ENCODE measurements around the gene SYNM. TPM values are rescaled to one million over a fixed set of nuclear protein-coding genes. Genes with fewer than 3 reads are reported as not detected.
"Not testable (repeated sequence)": the region's sequence is repeated elsewhere in the genome, so short reads cannot be mapped to it uniquely, and the experiment has no call there.

The SYNM gene
- polyA plus RNA-seq: 10 to 100 TPM in 2 of 3 donors, 1 to 10 TPM in 1; 3.4 to 15.4 (median 11.2) TPM

DNA sequence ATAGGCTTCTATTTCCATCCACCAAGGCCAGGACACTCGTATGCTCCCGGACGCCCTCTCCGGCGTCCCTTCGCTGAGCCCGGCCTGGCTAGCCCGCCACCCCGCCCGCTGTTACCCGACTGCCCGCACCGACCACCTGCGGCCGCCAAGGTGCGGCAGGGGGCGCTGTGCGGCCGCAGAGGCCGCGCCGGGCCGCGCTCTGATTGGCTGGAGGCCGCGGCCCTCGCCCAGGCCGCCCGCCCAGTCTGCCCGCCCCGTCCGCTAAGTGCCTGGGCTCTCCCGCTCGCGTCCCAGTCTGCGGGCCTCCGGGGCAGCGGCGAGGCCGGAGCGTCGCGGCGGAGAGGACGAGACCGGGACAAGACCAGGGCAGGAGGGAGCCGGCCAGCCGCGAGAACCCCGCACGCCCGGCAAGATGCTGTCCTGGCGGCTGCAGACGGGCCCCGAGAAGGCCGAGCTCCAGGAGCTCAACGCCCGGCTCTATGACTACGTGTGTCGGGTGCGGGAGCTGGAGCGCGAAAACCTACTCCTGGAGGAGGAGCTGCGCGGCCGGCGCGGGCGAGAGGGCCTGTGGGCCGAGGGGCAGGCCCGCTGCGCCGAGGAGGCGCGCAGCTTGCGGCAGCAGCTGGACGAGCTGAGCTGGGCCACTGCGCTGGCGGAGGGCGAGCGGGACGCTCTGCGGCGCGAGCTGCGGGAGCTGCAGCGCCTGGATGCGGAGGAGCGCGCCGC lies at the start of gene SYNM:
TSS of gene SYNM (plus strand) at position 293 of the 726 bp plus-strand sequence. CDS start at position 413, 120 bp downstream.
- H3K27ac ChIP-seq (ENCODE audit: low read depth, low read length): no peak within 1 kb of the TSS
- 1 to 2% (median 2%) methylated on average over 81 to 91 of the region's 91 CpGs for WGBS, 3 donors

- H3K27ac ChIP-seq (ENCODE audit: low read depth, low read length): no peak overlapping the region
- 75 to 79% (median 79%) methylated on average over 6 of the region's 6 CpGs for WGBS, 3 donors
Observed at GRCh38 chr15:99055555-99056134, 49.2 kb upstream of the SYNM start.

- WGBS, 3 donors: 78 to 90% (median 78%) methylated on average over 4 of the region's 4 CpGs
- no peak overlapping the region for H3K27ac ChIP-seq (ENCODE audit: low read depth, low read length)
Observed at GRCh38 chr15:99057020-99057419, 47.9 kb upstream of the SYNM start.

- no peak overlapping the region for H3K27ac ChIP-seq (ENCODE audit: low read depth, low read length)
- 59 to 82% (median 64%) methylated on average over 20 of the region's 20 CpGs for WGBS, 3 donors
Observed at GRCh38 chr15:99057697-99058420, 47.0 kb upstream of the SYNM start.

- no peak overlapping the region for H3K27ac ChIP-seq (ENCODE audit: low read depth, low read length)
Observed at GRCh38 chr15:99058421-99058870, 46.4 kb upstream of the SYNM start.

DNA sequence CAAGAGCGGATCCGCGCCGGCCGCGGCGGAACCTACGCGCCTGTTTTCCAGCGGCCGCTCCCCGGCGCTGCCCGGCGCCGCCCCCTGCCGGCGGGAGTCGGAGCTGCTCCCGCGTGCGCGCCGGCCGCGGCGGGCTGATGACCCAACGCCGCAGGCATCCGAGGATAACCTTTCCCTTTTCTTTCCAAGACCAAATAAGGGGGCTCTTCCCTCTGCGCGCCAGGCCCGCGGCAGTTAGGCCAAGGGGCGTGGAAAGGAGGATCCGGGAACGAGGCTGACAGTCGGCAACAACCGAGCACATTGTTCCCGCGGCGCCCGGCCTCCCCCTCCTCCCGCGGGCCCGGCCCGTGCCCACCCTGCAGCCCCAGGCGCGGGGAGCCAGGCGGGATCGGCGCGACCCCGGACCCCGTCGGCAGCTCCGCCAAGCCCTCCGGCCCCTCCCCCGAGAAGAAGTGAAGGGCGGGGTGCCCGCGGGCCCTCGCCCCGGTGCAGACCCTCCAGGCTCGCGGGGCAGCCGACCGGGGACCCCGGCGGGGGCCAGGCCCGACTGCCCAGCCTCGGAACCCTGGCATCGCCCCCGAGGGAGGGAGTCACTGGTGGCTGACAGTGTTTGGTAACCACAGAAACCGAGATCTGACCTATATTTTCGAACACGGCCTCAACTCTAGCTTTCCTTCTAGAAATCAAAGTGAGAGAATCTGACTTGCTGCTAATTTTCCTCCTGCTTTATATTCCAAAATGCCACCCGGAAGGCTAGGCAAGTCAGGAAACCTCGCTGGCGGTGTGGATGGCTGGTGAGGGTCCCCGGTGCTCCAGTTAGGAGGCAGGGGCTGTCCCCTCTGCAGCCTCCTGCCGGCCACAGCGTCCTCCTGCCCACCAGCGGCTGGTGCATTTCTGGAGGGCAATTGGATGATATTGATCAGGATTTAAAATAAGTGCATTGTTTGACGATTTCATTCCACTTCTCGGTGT lies 45.6 kb upstream of the SYNM start:
- H3K27ac ChIP-seq (ENCODE audit: low read depth, low read length): no peak overlapping the region
- 6 to 13% (median 8%) methylated on average over 49 to 86 of the region's 86 CpGs for WGBS, 3 donors

More at GRCh38 chr15:99058421-99058870, 46.4 kb upstream of the SYNM start:
- 38 to 50% (median 49%) methylated on average over 27 of the region's 27 CpGs for WGBS, 3 donors

- not testable (repeated sequence) for H3K27ac ChIP-seq (ENCODE audit: low read depth, low read length)
Observed at GRCh38 chr15:99060186-99060585, 44.7 kb upstream of the SYNM start.

GRCh38 chr15:99062226-99062625 lies 42.7 kb upstream of the SYNM start:
- 74 to 86% (median 80%) methylated on average over 5 of the region's 5 CpGs for WGBS, 3 donors
- no peak overlapping the region for H3K27ac ChIP-seq (ENCODE audit: low read depth, low read length)

More at GRCh38 chr15:99060186-99060585, 44.7 kb upstream of the SYNM start:
- 94 to 98% (median 96%) methylated on average over 18 of the region's 18 CpGs for WGBS, 3 donors

DNA sequence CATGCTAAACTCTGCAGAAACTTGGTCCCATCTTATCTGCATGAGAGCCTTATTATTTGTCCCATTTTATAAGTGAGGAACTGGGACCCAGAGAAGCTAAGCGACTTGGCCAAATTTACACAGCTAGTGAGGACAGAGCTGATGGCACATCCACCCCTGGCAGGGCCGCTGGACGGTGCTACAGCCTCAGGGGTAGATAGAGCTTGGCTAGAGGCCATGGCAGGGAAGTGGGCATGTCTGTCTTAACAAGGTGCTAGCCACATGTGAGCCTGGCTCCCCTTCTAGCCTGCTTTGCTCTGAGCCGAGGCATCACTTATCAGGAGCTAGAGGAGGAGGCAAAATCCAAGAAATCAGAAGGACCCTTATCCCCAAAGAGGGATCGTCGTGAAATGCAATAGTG lies 36.7 kb upstream of the SYNM start:
- H3K27ac ChIP-seq (ENCODE audit: low read depth, low read length): no peak overlapping the region
- 75 to 82% (median 76%) methylated on average over 6 of the region's 6 CpGs for WGBS, 3 donors

DNA sequence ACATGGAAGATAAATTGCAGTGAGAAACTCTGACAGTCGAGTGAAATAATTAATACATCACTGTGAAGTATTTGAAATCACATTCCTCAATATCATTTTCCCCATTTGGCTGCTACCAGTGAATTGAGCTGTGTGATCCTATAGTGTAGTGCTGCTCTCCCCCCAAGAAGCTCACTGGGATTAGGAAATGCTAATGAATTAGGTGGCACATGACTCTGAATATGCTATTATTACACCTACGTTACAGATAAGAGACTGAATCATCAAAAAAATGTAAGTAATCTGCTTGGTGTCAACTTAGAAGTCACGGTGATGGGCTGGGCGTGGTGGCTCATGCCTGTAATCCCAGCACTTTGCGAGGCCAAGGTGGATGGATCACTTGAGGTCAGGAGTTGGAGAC lies 34.7 kb upstream of the SYNM start:
- no peak overlapping the region for H3K27ac ChIP-seq (ENCODE audit: low read depth, low read length)
- 62 to 80% (median 72%) methylated on average over 5 of the region's 5 CpGs for WGBS, 3 donors

GRCh38 chr15:99071091-99071680 lies 33.7 kb upstream of the SYNM start:
- no peak overlapping the region for H3K27ac ChIP-seq (ENCODE audit: low read depth, low read length)
- 83 to 88% (median 87%) methylated on average over 10 of the region's 10 CpGs for WGBS, 3 donors

DNA sequence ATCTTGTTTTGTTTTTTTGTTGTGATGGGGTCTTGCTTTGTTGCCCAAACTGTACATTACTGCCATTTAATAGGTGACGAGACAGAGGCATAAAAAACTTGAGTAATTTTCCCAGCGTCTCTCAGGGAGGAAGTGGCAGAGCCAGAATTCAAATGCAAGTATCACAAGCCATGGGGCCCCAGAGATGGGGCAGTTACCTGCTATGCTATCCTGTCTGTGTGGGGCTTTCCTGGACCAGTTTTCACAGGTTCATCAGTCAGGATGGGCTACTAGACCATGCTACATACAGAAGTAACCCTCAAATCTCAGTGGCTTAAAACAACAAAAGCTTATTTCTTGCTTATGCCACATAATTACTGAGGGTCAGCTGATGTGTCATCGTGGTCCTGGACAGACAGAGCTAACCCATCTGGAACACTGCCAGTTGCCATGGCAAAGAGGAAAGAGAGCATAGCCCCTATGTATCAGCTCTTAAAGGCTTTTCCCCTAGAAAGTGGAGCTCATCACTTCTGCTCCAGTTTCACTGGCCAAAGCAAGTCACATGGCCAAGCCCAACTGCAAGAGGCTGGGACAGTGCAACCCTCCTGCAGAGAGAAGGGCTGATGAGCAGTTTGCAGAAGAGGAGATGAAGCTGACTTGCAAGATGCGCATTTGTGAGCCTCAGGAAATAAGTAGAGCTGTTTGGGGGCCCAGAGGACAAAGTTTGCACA lies 31.7 kb upstream of the SYNM start:
- no peak overlapping the region for H3K27ac ChIP-seq (ENCODE audit: low read depth, low read length)
- 55 to 75% (median 64%) methylated on average over 4 of the region's 4 CpGs for WGBS, 3 donors

DNA sequence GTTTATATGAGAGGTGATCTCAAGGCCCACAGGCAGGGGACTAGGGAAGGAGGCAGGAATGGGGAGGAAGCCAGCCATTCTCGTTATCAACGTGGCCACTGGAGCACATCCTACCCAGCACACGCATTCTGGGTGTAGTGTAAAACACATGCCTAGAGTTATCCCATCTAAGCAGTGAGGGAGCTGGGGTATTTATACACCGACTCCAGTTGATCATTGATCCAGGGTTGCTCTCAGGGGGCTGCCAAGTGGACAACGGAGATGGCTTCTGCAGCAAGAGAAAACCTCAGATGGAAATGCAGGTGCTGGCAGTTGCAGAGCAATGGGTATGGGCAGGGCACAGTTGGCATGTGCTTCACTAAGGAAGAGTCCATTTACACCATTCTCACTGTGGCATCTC lies 30.4 kb upstream of the SYNM start:
- H3K27ac ChIP-seq (ENCODE audit: low read depth, low read length): no peak overlapping the region
- 82 to 94% (median 94%) methylated on average over 5 of the region's 5 CpGs for WGBS, 3 donors

DNA sequence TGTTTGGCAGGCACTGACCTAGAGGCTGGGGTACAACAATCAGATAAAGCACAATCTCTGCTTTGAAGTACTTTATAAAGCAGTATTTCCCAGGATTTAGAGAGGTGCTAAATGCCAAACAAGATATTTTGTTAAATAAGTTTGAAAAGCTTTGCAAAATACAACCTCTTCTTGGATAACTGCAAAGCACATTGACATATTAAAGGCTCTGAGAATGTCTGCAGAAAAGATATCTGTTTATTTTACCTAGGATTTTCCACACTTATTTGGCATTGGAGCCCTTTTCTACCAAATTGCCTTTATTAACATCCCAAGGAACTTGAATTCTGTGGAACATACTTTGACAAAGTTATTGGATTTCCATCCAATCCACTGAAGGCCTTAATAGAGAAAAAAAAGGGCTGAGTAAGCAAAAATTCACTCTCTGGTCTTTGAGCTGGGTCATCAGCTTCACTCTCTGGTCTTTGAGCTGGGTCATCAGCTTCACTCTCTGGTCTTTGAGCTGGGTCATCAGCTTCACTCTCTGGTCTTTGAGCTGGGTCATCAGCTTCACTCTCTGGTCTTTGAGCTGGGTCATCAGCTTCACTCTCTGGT lies 29.7 kb upstream of the SYNM start:
- H3K27ac ChIP-seq (ENCODE audit: low read depth, low read length): not testable (repeated sequence)

GRCh38 chr15:99076109-99076508 lies 28.8 kb upstream of the SYNM start:
- no peak overlapping the region for H3K27ac ChIP-seq (ENCODE audit: low read depth, low read length)
- WGBS, 3 donors: 42 to 69% (median 61%) methylated on average over 2 of the region's 2 CpGs

GRCh38 chr15:99076555-99077308 lies 28.1 kb upstream of the SYNM start:
- 7 to 9% (median 8%) methylated on average over 10 of the region's 10 CpGs for WGBS, 3 donors
- no peak overlapping the region for H3K27ac ChIP-seq (ENCODE audit: low read depth, low read length)

All from adipose tissue (tissue), 3 donors.